ENCODE data around the gene STPG4.
"Not testable (repeated sequence)": the region's sequence is repeated elsewhere in the genome, so short reads cannot be mapped to it uniquely, and the experiment has no call there.

STPG4 gene

DNA sequence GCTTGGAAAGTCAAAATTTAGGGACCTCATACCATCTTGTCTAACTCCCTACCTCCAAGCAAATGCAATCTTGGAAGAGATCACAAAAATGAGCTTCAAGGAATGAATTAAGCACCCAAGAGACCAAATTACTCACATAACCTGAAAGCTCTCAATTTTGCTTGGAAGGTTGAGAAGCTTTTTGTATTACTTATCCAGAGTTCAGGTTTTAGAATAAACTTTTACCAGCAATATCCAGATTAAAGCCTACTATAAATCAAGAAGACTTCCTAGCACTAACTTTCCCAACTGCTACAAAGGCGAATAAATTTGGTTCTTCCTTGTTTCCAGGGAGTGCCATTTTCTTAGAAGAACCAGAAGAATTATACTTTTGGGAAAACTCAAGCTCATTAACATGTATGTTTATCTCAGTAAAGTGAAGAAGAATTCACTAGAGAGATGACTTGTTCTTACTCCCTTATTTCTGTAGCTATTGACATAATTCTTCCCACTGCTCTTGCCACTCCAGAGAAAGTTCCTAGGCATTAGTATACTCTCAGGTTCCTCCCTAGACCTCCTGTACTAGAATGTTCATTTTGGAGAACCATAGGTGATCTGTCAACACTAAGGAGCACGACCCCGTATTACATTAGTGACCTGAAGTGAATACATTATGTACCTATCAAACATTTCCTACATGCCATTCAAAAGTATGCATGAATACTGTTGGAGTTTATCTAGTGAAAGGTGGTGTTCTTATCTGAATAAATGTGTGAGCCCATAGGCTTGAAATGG, 18.0 kb upstream of the STPG4 start:
- no peak for DNase-seq (ENCODE audit: low read depth)

- peak; percentile 41 for DNase-seq (ENCODE audit: low read depth)
Measured at GRCh38 chr2:47172156-47172921, 17.2 kb upstream of the STPG4 start.

- DNase-seq (ENCODE audit: low read depth) = no peak
Measured at GRCh38 chr2:47169784-47170183, 14.7 kb upstream of the STPG4 start.

DNA sequence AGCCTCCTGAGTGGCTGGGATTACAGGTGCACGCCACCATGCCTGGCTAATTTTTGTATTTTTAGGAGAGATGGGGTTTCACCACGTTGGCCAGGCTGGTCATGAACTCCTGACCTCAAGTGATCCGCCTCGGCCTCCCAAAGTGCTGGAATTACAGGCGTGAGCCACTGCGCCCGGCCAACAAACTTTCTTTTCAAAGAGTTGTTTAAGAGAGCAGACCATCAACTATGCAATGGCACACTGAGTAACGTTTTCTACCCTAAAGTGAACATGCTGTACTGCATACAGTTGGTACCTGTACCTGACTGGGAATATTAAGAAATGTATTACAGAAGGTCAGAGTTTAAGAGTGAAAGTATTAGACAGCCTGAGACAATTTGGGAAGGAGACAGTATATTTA, 13.8 kb upstream of the STPG4 start:
- DNase-seq (ENCODE audit: low read depth) = not testable (repeated sequence)

DNA sequence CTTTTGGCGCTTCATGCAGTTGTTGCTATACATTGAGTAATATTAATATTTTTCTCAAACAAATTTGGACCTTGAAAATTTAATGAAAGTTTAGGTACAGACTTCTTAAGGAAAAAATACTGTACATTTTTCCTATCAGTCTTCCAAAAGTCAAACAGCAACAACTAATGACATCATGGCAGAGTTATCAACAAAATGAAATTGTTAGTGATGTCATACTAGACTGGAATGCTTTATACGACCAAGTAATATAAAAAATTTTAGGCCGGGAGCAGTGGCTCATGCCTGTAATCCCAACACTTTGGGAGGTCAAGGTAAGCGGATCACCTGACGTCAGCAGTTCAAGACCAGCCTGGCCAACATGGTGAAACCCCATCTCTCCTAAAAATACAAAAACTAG, 12.0 kb upstream of the STPG4 start:
- DNase-seq (ENCODE audit: low read depth) = no peak

DNA sequence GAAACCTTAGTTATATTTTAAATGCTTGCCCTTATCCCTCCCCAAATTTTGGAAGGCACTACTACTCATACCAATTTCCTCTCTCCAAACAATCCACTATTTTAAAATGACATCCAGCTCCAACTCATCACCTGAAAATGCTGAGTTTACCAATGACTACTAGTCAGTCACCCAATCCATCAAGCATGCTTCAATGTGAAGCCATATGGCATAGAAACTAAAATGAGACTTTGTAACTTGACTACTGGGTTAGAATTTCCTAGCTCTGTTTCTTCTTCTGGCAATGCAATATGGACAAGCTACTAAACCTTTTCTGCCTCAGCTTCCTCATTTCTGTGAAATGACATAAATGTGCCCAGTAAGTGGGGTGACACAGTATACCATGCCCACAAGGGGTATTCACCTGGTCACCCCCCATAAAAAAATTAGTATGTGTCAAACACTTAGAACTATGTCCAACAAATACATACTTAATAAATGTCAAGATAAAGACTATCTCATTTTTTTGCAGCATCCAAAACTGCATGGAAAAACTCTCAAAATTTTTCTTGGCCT, 10.0 kb upstream of the STPG4 start:
- no peak for DNase-seq (ENCODE audit: low read depth)

DNA sequence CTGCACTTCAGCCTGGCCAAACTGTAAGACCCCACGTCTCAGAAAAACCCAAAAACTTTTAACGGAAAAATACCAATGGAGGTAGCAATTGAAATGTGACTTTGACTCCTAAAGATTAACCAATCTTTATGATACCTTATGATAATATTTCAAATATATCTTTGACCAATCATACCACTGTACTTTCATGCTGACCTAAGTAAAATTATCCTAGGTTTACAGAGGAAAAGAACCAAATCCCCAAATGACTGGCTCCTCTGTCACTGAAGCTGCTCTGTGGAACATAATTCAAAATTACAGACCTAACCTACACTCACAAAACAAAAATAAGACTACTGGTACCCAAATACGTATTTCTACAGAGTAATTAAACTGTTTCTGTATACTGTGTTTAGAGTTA, 7.7 kb upstream of the STPG4 start:
- DNase-seq (ENCODE audit: low read depth) = no peak

DNA sequence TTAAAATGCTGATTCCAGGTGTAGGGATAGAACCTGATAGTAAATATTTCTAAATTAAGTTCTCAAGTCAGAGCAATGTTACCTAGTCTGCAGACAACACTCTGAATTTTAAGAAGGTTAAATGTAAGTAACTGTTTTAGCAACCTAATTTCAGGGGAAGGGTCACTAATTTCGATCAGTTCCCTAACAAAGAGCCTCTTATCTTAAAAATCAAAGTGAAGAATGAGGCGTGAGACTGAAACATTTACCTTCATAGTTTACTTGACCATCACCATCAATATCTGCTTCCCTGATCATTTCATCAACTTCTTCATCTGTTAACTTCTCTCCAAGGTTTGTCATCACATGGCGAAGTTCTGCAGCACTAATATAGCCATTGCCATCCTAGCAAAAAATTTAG, 6.4 kb upstream of the STPG4 start:
- no peak for DNase-seq (ENCODE audit: low read depth)

GRCh38 chr2:47160660-47161059, 5.6 kb upstream of the STPG4 start:
- no peak for DNase-seq (ENCODE audit: low read depth)

DNA sequence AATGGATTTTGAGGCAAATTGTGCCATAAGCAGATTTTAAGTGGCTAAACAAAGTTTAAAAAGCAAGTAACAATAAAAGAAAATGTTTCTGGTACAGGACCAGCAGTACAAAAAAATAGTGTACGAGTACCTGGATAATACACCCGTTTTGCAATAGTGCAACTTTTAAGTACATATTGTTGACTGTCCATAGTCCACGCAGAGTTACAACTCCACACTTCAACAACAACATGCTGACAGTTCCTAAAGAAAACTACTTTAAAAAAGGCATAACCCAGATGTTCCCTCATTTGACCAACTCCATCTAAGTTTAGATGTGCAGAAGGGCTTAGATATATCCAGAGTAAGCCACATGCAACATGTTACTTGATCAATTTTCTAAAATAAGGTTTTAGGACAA, 5.1 kb upstream of the STPG4 start:
- DNase-seq (ENCODE audit: low read depth) = no peak

- no peak for DNase-seq (ENCODE audit: low read depth)
Measured at GRCh38 chr2:47159627-47160026, 4.5 kb upstream of the STPG4 start.

DNA sequence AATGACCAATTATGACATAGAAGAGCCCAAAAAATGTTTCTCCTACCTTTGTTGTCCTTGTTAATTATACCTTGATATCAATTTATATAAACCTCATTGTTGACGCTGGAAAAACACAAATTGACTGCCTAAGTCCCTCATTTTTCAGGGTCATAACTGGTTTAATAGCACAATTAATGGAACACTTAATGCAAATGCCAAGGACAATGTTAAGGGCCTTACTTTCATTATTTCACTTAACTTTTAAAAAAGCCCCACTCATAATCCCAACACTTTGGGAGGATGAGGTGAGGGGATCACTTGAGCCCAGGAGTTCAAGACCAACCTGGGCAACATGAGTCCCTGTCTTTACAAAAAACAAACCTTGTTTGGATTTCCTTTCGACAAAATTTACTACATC, 3.5 kb upstream of the STPG4 start:
- DNase-seq (ENCODE audit: low read depth) = no peak

GRCh38 chr2:47152803-47153202, 2.3 kb downstream of the STPG4 start:
- no peak for DNase-seq (ENCODE audit: low read depth)

DNA sequence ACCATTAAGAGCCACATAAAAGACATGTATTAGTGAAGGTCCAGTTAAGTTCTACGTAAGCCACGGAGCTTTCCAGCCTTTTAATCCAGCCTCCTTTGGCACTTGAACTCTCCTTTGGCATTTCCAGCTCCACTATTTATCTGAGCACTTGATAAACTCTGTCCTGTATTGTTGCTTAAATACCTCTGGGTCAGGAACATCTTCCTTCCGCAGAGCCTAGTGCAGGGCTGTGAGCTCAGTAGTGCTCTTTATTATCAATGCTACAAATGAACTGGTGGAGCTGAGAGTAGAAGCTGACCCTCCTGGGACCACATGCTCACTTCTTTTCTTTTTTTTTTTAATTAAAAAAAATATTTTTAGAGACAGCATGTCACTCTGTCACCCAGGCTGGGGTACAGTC, 4.9 kb downstream of the STPG4 start:
- DNase-seq (ENCODE audit: low read depth) = no peak

- DNase-seq (ENCODE audit: low read depth) = no peak
Measured at GRCh38 chr2:47147021-47147420, 8.1 kb downstream of the STPG4 start.

DNA sequence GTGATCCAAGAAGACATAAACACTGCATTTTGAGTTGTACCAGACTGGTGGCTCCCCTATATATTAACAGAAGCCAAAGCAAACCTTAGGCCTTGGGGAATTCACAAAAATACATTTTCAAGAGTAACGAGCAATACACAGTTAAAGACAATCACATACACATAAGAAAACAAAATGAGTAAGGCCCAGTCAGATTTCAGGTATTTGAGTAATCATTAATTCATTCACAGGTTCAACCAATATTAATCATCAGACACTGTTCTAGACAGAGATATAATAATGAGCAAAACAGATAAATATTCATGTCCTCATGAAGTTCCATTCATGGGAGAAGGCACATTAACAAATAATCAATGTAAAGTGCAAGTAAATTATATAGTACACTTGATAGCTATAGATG, 9.6 kb downstream of the STPG4 start:
- DNase-seq (ENCODE audit: low read depth) = no peak

GRCh38 chr2:47141520-47141919, 13.6 kb downstream of the STPG4 start:
- no peak for DNase-seq (ENCODE audit: low read depth)

DNA sequence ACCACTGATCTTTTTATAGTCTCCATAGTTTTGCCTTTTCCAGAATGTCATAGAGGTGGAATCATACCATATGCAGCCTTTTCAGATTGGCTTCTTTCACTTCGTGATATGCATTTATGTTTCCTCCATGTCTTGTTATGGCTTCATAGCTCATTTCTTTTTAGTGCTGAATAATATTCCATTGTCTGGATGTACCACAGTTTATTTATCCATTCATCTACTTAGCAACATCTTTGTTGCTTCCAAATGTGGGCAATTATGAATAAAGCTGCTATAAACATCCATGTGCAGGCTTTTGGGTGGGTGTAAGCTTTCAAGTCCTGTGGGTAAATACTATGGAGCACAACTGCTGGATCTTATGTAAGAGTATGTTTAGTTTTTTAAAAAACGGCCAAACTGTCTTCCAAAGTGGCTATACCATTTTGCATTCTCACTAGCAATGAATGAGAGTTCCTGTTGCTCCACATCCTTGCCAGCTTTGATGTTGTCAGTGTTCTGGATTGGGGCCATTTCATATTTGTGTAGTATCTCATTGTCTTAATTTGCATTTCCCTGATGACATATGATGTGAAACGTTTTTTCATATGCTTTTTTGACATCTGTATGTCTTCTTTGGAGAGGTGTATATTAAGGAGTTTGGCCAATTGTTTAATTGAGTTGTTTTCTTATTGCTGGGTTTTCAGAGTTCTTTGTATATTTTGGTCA, 20.6 kb downstream of the STPG4 start:
- DNase-seq (ENCODE audit: low read depth) = peak; percentile 18

DNA sequence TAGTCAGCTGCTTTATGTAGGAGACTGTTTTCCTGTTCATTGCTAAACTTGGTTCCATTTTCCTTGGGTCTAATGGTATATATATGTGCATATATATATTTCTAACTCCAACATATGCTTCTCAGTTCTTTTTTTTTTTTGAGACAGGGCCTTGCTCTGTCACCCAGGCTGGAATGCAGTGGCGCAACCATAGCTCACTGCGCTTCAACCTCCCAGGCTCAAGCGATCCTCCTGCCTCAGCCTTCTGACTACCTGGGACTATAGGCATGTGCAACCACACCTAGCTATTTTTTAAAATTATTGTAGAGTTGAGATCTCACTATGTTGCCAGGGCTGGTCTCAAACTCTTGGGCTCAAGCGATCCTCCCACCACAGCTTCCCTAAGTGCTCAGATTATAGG, 22.1 kb downstream of the STPG4 start:
- no peak for DNase-seq (ENCODE audit: low read depth)

GRCh38 chr2:47129191-47129706, 25.9 kb downstream of the STPG4 start:
- no peak for DNase-seq (ENCODE audit: low read depth)

DNA sequence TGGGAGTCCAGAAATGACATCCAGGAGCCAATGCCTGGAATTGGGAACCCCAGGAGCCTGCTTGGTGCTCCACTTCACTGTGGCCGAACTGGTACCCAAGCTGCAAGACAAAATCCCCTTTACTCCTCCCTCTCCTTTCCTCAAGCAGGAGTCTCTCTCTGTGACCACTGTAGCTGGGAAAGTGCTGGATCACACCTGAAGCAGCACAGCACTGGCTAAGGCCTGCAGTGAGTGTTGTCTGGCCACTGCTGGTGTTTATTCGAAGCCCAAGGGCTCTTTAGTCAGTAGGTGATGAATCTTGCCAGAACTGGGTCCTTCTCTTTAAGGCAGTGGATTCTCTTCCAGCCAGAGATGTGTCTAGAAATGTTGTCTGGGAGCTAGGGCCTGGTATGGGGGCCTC, 26.4 kb downstream of the STPG4 start:
- no peak for DNase-seq (ENCODE audit: low read depth)

- DNase-seq (ENCODE audit: low read depth) = no peak
Measured at GRCh38 chr2:47127862-47128543, 27.1 kb downstream of the STPG4 start.

Measured in iris pigment epithelial cell (primary cell).